NOMO-1 treated with DMSO at 0.1 percent for 48 hours (cell line): ENCODE results near the gene HAO2.

Experiments used
- DNase-seq: peaks from one replicate; lab custom pipeline; 2025; ENCODE audit not compliant: unreplicated experiment; lab: John Stamatoyannopoulos, UW

Gene HAO2

DNA sequence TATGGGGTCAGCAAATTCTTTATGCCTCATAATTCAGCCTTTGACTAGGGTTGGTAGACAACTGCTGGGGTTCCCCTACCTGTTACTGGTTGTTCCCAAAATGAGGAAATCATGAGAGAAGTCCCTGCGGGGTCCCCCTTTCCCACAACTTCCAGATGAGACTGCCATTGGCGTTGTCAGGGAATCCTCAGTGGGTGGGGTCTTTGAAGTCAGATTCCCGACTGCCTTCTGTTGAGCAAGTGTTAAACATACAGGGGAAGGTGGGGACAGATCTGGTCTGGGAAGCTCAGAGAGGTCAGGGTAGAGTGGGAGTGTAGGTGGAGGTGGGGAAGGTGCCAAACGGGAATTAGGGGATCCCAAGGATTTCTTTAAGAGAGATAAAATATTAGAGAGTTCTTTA lies 61.1 kb downstream of the HAO2 start:
- DNase-seq = no peak

DNA sequence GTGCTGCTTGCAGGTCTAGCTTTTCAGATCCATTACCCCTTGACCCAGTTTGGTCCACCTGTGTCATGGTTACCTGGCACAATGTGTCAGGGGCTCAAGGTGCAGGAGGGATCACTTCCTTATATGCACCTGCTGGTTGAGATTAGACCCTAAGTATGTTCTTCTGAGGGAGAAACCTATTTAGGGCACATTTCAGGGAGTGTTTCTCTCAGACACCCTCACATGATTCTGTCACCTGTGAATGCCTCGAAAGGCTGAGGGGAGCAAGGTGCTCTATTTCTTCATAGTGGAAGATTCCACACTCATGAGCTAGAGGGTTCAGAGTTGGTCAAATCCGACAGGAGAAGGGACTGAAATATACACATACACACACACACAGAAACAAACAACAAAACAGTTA lies 61.9 kb downstream of the HAO2 start:
- no peak for DNase-seq

DNA sequence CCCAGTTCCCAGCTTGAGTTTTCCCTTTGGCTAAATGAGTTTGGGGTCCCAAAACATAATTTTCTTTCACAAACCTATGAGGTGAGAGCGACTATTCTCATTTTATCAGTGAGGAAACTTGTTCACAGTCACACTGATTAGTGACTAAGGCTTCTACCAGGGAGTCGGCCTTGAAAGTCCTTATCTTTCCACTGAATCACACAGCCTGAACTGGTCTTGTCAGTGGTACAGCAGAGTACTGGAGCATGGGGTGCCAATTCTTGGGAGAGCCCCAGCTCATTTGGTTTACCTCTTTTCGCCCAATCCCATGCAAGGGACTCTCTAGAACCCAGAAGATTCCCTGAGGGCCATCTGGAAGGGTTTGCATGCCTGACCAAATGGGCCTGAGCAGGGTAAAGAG lies 63.3 kb downstream of the HAO2 start:
- no peak for DNase-seq

DNA sequence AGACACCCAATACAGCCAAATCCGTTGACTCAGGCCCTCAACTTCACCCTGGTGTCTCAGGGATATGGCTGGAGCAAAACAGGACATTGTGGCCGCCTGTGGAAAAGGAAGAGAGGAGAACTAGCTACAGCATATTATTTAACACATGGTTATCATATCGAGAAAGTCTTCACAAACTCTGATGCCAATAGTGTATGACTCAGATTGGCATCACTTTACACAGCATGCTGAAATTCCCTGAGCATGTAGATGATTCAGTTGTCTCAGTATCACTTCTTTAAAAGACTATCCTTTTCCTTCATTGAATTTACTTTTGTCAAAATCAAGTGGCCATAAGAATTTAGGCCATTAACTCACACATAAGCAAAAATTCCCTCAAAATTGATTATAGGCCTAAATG lies 66.5 kb downstream of the HAO2 start:
- no peak for DNase-seq

DNA sequence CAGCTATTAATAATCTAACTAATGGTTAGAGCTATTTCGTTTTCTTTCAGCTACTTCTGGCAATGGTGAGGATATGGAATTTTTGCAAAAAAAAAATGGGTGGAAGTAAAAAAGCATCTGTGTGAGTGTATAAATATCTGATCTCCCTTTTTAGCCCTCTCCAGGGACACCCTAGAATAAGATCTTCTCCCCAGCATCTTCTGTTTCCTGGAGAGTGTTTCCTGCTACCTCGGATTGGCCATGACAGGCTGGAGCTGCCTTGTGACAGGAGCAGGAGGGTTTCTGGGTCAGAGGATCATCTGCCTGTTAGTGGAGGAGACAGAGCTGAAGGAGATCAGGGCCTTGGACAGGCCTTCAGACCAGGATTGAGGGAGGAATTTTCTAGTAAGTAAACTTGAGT lies 70.2 kb downstream of the HAO2 start:
- DNase-seq = no peak

DNA sequence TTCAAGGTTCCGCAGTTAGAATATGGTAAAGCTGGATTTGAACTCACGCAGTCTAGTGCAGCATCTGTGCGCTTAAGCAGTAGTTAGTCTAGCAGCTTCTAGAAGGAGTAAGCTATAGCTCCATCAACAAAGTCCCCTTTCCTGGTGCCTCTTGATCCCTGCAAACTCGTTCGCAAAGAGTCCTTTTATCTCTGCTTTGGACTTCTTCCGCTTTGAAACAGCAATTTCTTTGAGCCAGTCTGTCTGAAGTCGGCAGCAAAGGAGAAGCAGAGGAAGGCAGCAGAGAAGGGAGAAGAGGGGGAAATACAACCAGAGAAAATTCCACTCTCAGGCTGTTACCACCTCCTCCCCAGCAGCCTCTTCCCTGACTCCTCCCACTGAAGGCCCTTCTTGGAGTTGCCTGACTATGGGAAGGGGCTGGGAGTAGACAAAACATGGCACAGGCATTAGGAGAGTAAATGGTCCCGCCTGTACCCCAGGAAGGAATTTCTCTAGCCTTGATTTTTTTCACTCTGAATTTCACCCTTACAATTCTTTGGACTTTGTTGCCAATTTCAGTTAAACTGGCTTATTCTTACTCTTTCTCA lies 72.2 kb downstream of the HAO2 start:
- DNase-seq = no peak

DNA sequence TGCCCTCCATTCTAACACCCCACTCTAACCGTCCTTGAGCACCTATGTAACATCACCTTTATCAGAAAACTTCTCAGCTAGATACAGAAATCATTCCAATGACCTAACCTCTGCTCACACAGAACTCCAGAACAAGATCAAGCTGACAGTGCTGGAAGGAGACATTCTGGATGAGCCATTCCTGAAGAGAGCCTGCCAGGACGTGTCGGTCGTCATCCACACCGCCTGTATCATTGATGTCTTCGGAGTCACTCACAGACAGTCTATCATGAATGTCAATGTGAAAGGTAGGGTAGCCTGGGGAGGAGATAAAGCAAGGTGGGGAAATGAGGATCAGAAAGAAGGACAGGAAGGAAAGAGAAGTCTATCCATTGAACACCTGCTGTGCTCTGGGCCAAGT lies 74.2 kb downstream of the HAO2 start:
- no peak for DNase-seq
